K562 (cell line): ENCODE data around the gene VEGFB. TPM values are rescaled to one million over a fixed set of nuclear protein-coding genes. Genes with fewer than 3 reads are reported as not detected.

Experiments used
- ATAC-seq: fragments of 200-7000 bp; cut with Tn5 transposase; 3 replicates; pipeline ENCODE4 v1.9.1; 2020; ENCODE audit warnings: moderate library complexity
- BruUV-seq: library from RNA; stranded (reverse); fragments of 400-500 nt; replicated peaks from 2 replicates; lab custom pipeline; 2021; lab: Mats Ljungman, UMichigan
- CTCF ChIA-PET: fragments of 300-600 bp; formaldehyde crosslinking; extraction: SDS; loops from one replicate; lab custom pipeline; 2021; ENCODE audit warnings: low intra/inter-chr PET ratio; lab: Yijun Ruan, JAX
- POLR2A ChIA-PET: fragments of 300-600, 350-650 bp; sonication (Branson Sonifier 250); formaldehyde crosslinking; extraction: SDS; loops from one replicate; lab custom pipeline; 2021; ENCODE audit warnings: antibody characterized with exemption, inconsistent platforms; lab: Yijun Ruan, JAX
- DNase-seq, 4 experiments: peaks; one replicate each; pipeline versions ENCODE4 v3.0.0 to v3.0.0-alpha.2; 2011 to 2018; ENCODE audit warnings: low spot score in 3 of 4, mixed read lengths in 3 of 4; ENCODE audit errors: extremely low read depth in 1 of 4
- FAIRE-seq: peaks from 2 replicates; lab custom pipeline; 2011; peaks lifted over from hg19 to GRCh38; lab: Jason Lieb, UNC
- H2AFZ ChIP-seq: 2 replicates; pipeline ENCODE4 v1.6.0; 2011; ENCODE audit warnings: low read depth, low read length, control low read depth, inconsistent platforms
- H3K27ac ChIP-seq: fragments of 200-600 bp; 3 replicates; pipeline ENCODE4 v1.8.0; 2011; ENCODE audit warnings: low read depth, mild to moderate bottlenecking, control low read depth, inconsistent platforms, low read length, moderate library complexity, mixed read lengths; ENCODE audit errors: extremely low read depth
- H3K27me3 ChIP-seq, 2 experiments: fragments of 300-600 bp in 1 of 2; 2 replicates in 1 of 2; 3 replicates in 1 of 2; pipeline versions ENCODE4 v1.6.0 to v1.8.0; 2011; ENCODE audit warnings: inconsistent platforms in 2 of 2, low read length in 2 of 2, mild to moderate bottlenecking in 1 of 2, mixed read lengths in 1 of 2, moderate library complexity in 1 of 2; ENCODE audit not compliant: control insufficient read depth in 2 of 2, insufficient read depth in 2 of 2
- H3K36me3 ChIP-seq: fragments of 300-600 bp; 3 replicates; pipeline ENCODE4 v1.8.0; 2011; ENCODE audit warnings: mild to moderate bottlenecking, low read length, inconsistent platforms; ENCODE audit not compliant: control insufficient read depth, insufficient read depth
- H3K4me1 ChIP-seq, 2 experiments: fragments of 200-600 bp in 1 of 2; replicated peaks in 1 of 2; 2 replicates in 1 of 2; 3 replicates in 1 of 2; pipeline versions ENCODE4 v1.5.1 to v1.8.0; 2011; ENCODE audit warnings: inconsistent platforms in 2 of 2, low read length in 2 of 2, mild to moderate bottlenecking in 1 of 2, mixed read lengths in 1 of 2, moderate library complexity in 1 of 2; ENCODE audit not compliant: control insufficient read depth in 2 of 2, insufficient read depth in 2 of 2
- H3K4me2 ChIP-seq: 2 replicates; pipeline ENCODE4 v1.6.1; 2011; ENCODE audit warnings: low read length, control low read depth, inconsistent platforms, mixed read lengths; ENCODE audit not compliant: insufficient read depth
- H3K4me3 ChIP-seq: fragments of 200-600 bp; sonication (generic), shearing (Covaris generic); 2 replicates; pipeline ENCODE4 v1.5.1; 2016; ENCODE audit warnings: control low read depth, inconsistent platforms
- H3K79me2 ChIP-seq: fragments of 200-600 bp; 3 replicates; pipeline ENCODE4 v1.8.0; 2011; ENCODE audit warnings: low read length, inconsistent platforms; ENCODE audit not compliant: control insufficient read depth, insufficient read depth
- H3K9ac ChIP-seq, 2 experiments: 2 replicates each; pipeline versions ENCODE4 v1.6.0 to v1.6.1; 2011; ENCODE audit warnings: low read depth in 2 of 2, low read length in 2 of 2, control low read depth in 1 of 2, inconsistent platforms in 1 of 2, mild to moderate bottlenecking in 1 of 2, mixed read lengths in 1 of 2; ENCODE audit not compliant: insufficient read depth in 1 of 2
- H3K9me1 ChIP-seq: one replicate; pipeline ENCODE4 v1.6.0; 2011; ENCODE audit warnings: inconsistent platforms, mild to moderate bottlenecking, low read length, moderate library complexity; ENCODE audit not compliant: control insufficient read depth, insufficient read depth
- H3K9me3 ChIP-seq: replicated peaks from 2 replicates; pipeline ENCODE4 v1.5.1; 2011; ENCODE audit warnings: low read depth, low read length, inconsistent platforms; ENCODE audit not compliant: control insufficient read depth, insufficient read depth
- H4K20me1 ChIP-seq: replicated peaks from 2 replicates; pipeline ENCODE4 v1.6.1; 2011; ENCODE audit warnings: low read length, inconsistent platforms, mixed read lengths; ENCODE audit not compliant: control insufficient read depth, insufficient read depth
- ELF4 ChIP-seq: fragments of 450-650 bp; formaldehyde crosslinking; IDR thresholded peaks from 2 replicates; pipeline ENCODE4 v1.4.0; 2022; ENCODE audit warnings: missing genetic modification characterization
- ETS1 ChIP-seq: conservative IDR thresholded peaks from 2 replicates; pipeline ENCODE4 v1.6.1; 2011; ENCODE audit warnings: low read depth, mild to moderate bottlenecking, low read length; ENCODE audit not compliant: control insufficient read depth
- HCFC1 ChIP-seq: IDR thresholded peaks from 2 replicates; pipeline ENCODE4 v1.6.1; 2012; ENCODE audit warnings: low read depth, low read length, improper control_type of control experiment
- KAT8 ChIP-seq: fragments of 450-650 bp; IDR thresholded peaks from 2 replicates; pipeline ENCODE4 v1.6.1; 2016; ENCODE audit warnings: low read depth, mild to moderate bottlenecking
- KLF10 ChIP-seq: fragments of 250-450 bp; sonication (Bioruptor Pico); IDR thresholded peaks from 2 replicates; pipeline ENCODE4 v1.6.1; 2021; ENCODE audit warnings: matching md5 sums
- MAX ChIP-seq: sonication (generic); formaldehyde crosslinking; IDR thresholded peaks from 2 replicates; pipeline ENCODE4 v1.9.0; 2022; ENCODE audit warnings: mild to moderate bottlenecking, missing genetic modification reagents
- MTA3 ChIP-seq: fragments of 450-650 bp; formaldehyde crosslinking; IDR thresholded peaks from 2 replicates; pipeline ENCODE4 v1.6.1; 2017; ENCODE audit warnings: mild to moderate bottlenecking, borderline replicate concordance
- PPARD ChIP-seq: fragments of 250-450 bp; sonication (Bioruptor Pico); IDR thresholded peaks from 2 replicates; pipeline ENCODE4 v1.8.0; 2022; ENCODE audit warnings: inconsistent platforms, mild to moderate bottlenecking, moderate library complexity
- RBFOX2 ChIP-seq: fragments of 200-400 bp; formaldehyde crosslinking; IDR thresholded peaks from 2 replicates; pipeline ENCODE4 v1.6.1; 2017; ENCODE audit warnings: low read depth, mild to moderate bottlenecking, low read length, moderate library complexity
- SIN3B ChIP-seq: fragments of 450-650 bp; IDR thresholded peaks from 2 replicates; pipeline ENCODE4 v1.6.1; 2017; ENCODE audit warnings: low read depth, mild to moderate bottlenecking, moderate library complexity
- STAT5A ChIP-seq: IDR thresholded peaks from 2 replicates; pipeline ENCODE4 v1.6.1; 2012; ENCODE audit warnings: low read length, inconsistent platforms, borderline replicate concordance
- TEAD1 ChIP-seq, 2 experiments: fragments of 450-650 bp in 1 of 2; sonication (generic) in 1 of 2; formaldehyde crosslinking; IDR thresholded peaks; 2 replicates each; pipeline versions ENCODE4 v1.4.0 to v1.8.0; 2020 to 2022; ENCODE audit warnings: mild to moderate bottlenecking in 2 of 2, missing genetic modification reagents in 1 of 2
- THRB ChIP-seq: fragments of 450-650 bp; formaldehyde crosslinking; conservative IDR thresholded peaks from 2 replicates; pipeline ENCODE4 v1.4.0; 2022; ENCODE audit warnings: mild to moderate bottlenecking, missing genetic modification characterization
- VEZF1 ChIP-seq: fragments of 200-800 bp; sonication (Bioruptor generic); IDR thresholded peaks from 2 replicates; pipeline ENCODE4 v1.6.1; 2017; ENCODE audit warnings: missing genetic modification characterization, missing compliant biosample characterization
- ZBTB5 ChIP-seq: fragments of 450-650 bp; IDR thresholded peaks from 2 replicates; pipeline ENCODE4 v1.6.1; 2017; ENCODE audit warnings: antibody characterized with exemption
- ZNF121 ChIP-seq: sonication (generic); formaldehyde crosslinking; conservative IDR thresholded peaks from 2 replicates; pipeline ENCODE4 v1.8.0; 2022; ENCODE audit warnings: missing genetic modification reagents
- WGBS: fragments of 100-300 bp; shearing (Covaris generic); methylation state at CpG from one replicate; pipeline ENCODE4 v1.1.6; 2016; ENCODE audit warnings: low coverage, mixed read lengths; ENCODE audit not compliant: insufficient coverage; ENCODE audit errors: missing lambda C conversion rate; 5-methylcytosine and 5-hydroxymethylcytosine counted together
- in situ Hi-C: fragments of 300-500 bp; cut with MboI; formaldehyde crosslinking; loops from 4 replicates; pipeline ENCODE4 v1.15.0; 2018; ENCODE audit warnings: inconsistent platforms, mixed read lengths
- intact Hi-C: fragments of 100-400 bp; cut with micrococcal nuclease; formaldehyde crosslinking; loops from 2 replicates; pipeline ENCODE4 v1.14.2; 2022
- polyA plus RNA-seq, 8 experiments: library from polyadenylated mRNA; depleted of rRNA in 4 of 8; stranded (reverse) in 5 of 8; unstranded in 3 of 8; fragments of >200 nt; fragmentation: Nextera tagmentation in 2 of 8; fragmentation: Illumina TruSeq in 1 of 8; extraction: Ambion mirVana in 2 of 8; extraction: Trizol in 1 of 8; gene quantifications; 2 replicates each; pipeline versions ENCODE4 v1.2.1 to v1.2.3, GENCODE V29; 2011 to 2014; ENCODE audit warnings: inconsistent platforms in 1 of 8, missing spikeins in 1 of 8
- total RNA-seq, 7 experiments: library from RNA; depleted of rRNA in 6 of 7; stranded (reverse); fragments of >200 nt in 6 of 7; fragmentation: Illumina TruSeq in 2 of 7; extraction: Trizol in 2 of 7; gene quantifications; 2 replicates each; pipeline versions ENCODE4 v1.2.1 to v1.2.3, GENCODE V29; 2011 to 2021; ENCODE audit warnings: low replicate concordance in 1 of 7

The VEGFB gene
- total and polyA plus RNA-seq, 9 of the 15 experiments (the other 6 are each of a cell fraction or from before 2014, with no cell fraction given), result 11.0 to 83.4 (median 25.7) TPM

- Histone ChIP-seq H3K9me3 (no peaks in the 10 kb centered on the region), H3K79me2 (peaks cover 44% of the 10 kb centered on the region), H3K9ac (peak overlapping the region; percentile 79 to 99), H3K27ac (peak overlapping the region; percentile 93), H3K4me2 (peak overlapping the region; percentile 83), H3K4me3 (peak overlapping the region; percentile 64), H3K27me3 (no peaks in the 10 kb centered on the region), H3K9me1 (peaks cover 5% of the 10 kb centered on the region), H3K36me3 (peaks cover 38% of the 10 kb centered on the region; the same call in 2 of the 3 replicates), H4K20me1 (no peaks in the 10 kb centered on the region), H3K4me1 (peaks cover 14 to 77% of the 10 kb centered on the region in 2 experiments; a peak in 4 of 5 replicates), H2AFZ (peak overlapping the region; percentile 23; the same call in 1 of the 2 replicates)
- WGBS, result 2% methylated on average over 26 of the region's 26 CpGs
- FAIRE-seq (no peak), ATAC-seq (peak; percentile 24), DNase-seq (peak; percentile 38 to 67 (median 62))
- BruUV-seq, result TSS peak; percentile 66
- in situ Hi-C loops, result no loop called here
- POLR2A ChIA-PET, result interaction anchor here (0.7 to 6.3 kb wide), 11 partner anchors 9 to 486 kb away, joined by 3 to 77 read pairs (median 3); partner anchors contain the start of gene FERMT3
- CTCF ChIA-PET, result no interaction called here
- intact Hi-C loops, result no loop called here
- no peak for TF ChIP-seq SIN3B
- no peak for TF ChIP-seq THRB (CRISPR knock-in tag)
- TF ChIP-seq ZBTB5, result no peak
- no peak for TF ChIP-seq STAT5A
- TF ChIP-seq TEAD1 (CRISPR knock-in tag; IDR thresholded peaks at IDR 0.05), result 0 out of 4 replicates have a peak, but pooled peaks of 1 of the 2 experiments have one; percentile 75
- no peak for TF ChIP-seq KLF10 (CRISPR knock-in tag)
- TF ChIP-seq VEZF1, result 0 out of 2 replicates have a peak, but pooled peaks have one; percentile 4
- TF ChIP-seq PPARD (CRISPR knock-in tag), result no peak
- TF ChIP-seq RBFOX2, result peak; percentile 63
- TF ChIP-seq MTA3, result 0 out of 2 replicates have a peak, but pooled peaks have one; percentile 14
- no peak for TF ChIP-seq ZNF121 (CRISPR knock-in tag)
- peak; percentile 27; the same call in 1 of the 2 replicates for TF ChIP-seq ELF4 (CRISPR knock-in tag)
- TF ChIP-seq KAT8, result no peak
- TF ChIP-seq HCFC1, result no peak
- TF ChIP-seq ETS1, result 0 out of 2 replicates have a peak, but pooled peaks have one; percentile 41
- 0 out of 2 replicates have a peak, but pooled peaks have one; percentile 31 for TF ChIP-seq MAX (CRISPR knock-in tag)
These were observed 7.8 kb upstream of the VEGFB start for GRCh38 chr11:64226507-64227051.
